ENCODE measurements around the gene MUC4.

DNA sequence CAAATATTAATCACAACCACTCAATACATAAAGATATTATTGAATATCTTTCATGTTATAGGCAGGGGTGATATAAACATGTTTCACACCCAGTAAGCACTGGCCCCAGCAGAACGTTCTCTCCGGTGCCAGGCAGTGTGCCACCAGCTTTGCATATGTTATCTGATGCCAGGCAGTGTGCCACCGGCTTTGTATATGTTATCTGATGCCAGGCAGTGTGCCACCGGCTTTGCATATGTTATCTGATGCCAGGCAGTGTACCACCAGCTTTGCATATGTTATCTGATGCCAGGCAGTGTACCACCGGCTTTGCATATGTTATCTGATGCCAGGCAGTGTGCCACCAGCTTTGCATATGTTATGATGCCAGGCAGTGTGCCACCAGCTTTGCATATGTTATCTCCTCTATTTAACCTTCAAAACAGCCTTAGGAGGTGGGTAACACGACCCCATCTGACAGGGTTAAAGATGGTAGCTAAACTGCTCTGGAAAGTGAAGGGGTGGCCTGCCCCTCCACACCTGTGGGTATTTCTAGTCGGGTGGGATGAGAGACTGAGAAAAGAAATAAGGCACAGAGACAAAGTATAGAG lies 84.0 kb downstream of the MUC4 start:
- TF ChIP-seq POLR2A (IDR thresholded peaks at IDR 0.05; ENCODE audit: low read depth, low read length): no peak
- no peak for TF ChIP-seq POLR2AphosphoS5 (IDR thresholded peaks at IDR 0.05; ENCODE audit: low read depth, low read length)

Measured in GM12892 (cell line).